Breast epithelium (tissue), 3 donors: ENCODE data around the gene TECTA.

Source experiments
- CTCF ChIP-seq, 3 donors: fragments of 450-650 bp; IDR thresholded peaks; one replicate each; pipeline ENCODE4 v1.5.1; 2016 to 2017; ENCODE audit warnings: antibody characterized with exemption in 3 of 3, mild to moderate bottlenecking in 3 of 3, moderate library complexity in 3 of 3
- POLR2A ChIP-seq: fragments of 450-650 bp; IDR thresholded peaks from one replicate; pipeline ENCODE4 v1.6.1; 2016; ENCODE audit warnings: antibody characterized with exemption, mild to moderate bottlenecking, moderate library complexity

GRCh38 chr11:121067453-121067852 lies 33.6 kb upstream of the TECTA start:
- TF ChIP-seq POLR2A = no peak
- TF ChIP-seq CTCF (IDR thresholded peaks at IDR 0.05) = no peak
